SK-N-SH (cell line): Measurements from ENCODE around the gene RILP. TPM values are rescaled to one million over a fixed set of nuclear protein-coding genes. Genes with fewer than 3 reads are reported as not detected.
A peak's percentile ranks its signal among the peaks of the same experiment; 100 is the strongest.

Source experiments
- CTCF ChIA-PET: fragments of 300-600, 350-600 bp; formaldehyde crosslinking; extraction: SDS; loops from one replicate; lab custom pipeline; 2021; lab: Yijun Ruan, JAX
- POLR2A ChIA-PET: fragments of 350-600 bp; sonication (Branson Sonifier 250); formaldehyde crosslinking; extraction: SDS; loops from one replicate; lab custom pipeline; 2020; ENCODE audit warnings: antibody characterized with exemption, inconsistent platforms; lab: Yijun Ruan, JAX
- DNase-seq: peaks from one replicate; pipeline ENCODE4 v3.0.0; 2012
- H2AFZ ChIP-seq: fragments of 200-600 bp; sonication (generic); 2 replicates; pipeline ENCODE4 v1.8.1; 2016; ENCODE audit warnings: antibody characterized with exemption, mild to moderate bottlenecking, low read depth
- H3F3A ChIP-seq: fragments of 200-600 bp; sonication (generic); replicated peaks from 2 replicates; pipeline ENCODE3; 2016; ENCODE audit warnings: antibody characterized with exemption, mild to moderate bottlenecking; ENCODE audit not compliant: insufficient read depth
- H3K27ac ChIP-seq, 2 experiments: fragments of 200-500 bp in 1 of 2; fragments of 200-600 bp in 1 of 2; sonication (Bioruptor generic) in 1 of 2; sonication (generic), shearing (Covaris generic) in 1 of 2; 2 replicates each; pipeline versions ENCODE4 v1.5.1 to v1.6.1; 2014 to 2016; ENCODE audit warnings: low read depth in 2 of 2, inconsistent platforms in 1 of 2, low read length in 1 of 2, mild to moderate bottlenecking in 1 of 2, mixed read lengths in 1 of 2
- H3K27me3 ChIP-seq: fragments of 200-600 bp; sonication (generic), shearing (Covaris generic); 2 replicates; pipeline ENCODE4 v1.6.1; 2016; ENCODE audit warnings: mixed run types; ENCODE audit not compliant: insufficient read depth
- H3K36me3 ChIP-seq, 2 experiments: fragments of 200-500 bp in 1 of 2; fragments of 200-600 bp in 1 of 2; sonication (Bioruptor generic) in 1 of 2; sonication (generic) in 1 of 2; replicated peaks in 1 of 2; 2 replicates each; pipeline versions ENCODE3 to v1.5.1; 2014 to 2016; ENCODE audit warnings: low read length in 1 of 2, mild to moderate bottlenecking in 1 of 2; ENCODE audit not compliant: insufficient read depth in 2 of 2, control insufficient read depth in 1 of 2
- H3K4me1 ChIP-seq, 2 experiments: fragments of 200-500 bp in 1 of 2; fragments of 200-600 bp in 1 of 2; sonication (Bioruptor generic) in 1 of 2; sonication (generic), shearing (Covaris generic) in 1 of 2; 2 replicates each; pipeline versions ENCODE4 v1.5.1 to v1.6.1; 2014 to 2016; ENCODE audit warnings: low read depth in 1 of 2, low read length in 1 of 2, mixed run types in 1 of 2; ENCODE audit not compliant: insufficient read depth in 2 of 2, control insufficient read depth in 1 of 2
- H3K4me2 ChIP-seq: fragments of 200-600 bp; sonication (generic), shearing (Covaris generic); 2 replicates; pipeline ENCODE4 v1.6.1; 2017; ENCODE audit warnings: mixed run types
- H3K4me3 ChIP-seq, 2 experiments: fragments of 200-500 bp in 1 of 2; fragments of 200-600 bp in 1 of 2; sonication (Bioruptor generic) in 1 of 2; sonication (generic), shearing (Covaris generic) in 1 of 2; 2 replicates each; pipeline versions ENCODE4 v1.5.1 to v1.8.1; 2014 to 2016; ENCODE audit warnings: low read depth in 2 of 2, inconsistent platforms in 1 of 2, low read length in 1 of 2, mild to moderate bottlenecking in 1 of 2, mixed read lengths in 1 of 2, moderate library complexity in 1 of 2
- H3K79me2 ChIP-seq: fragments of 200-600 bp; sonication (generic); 2 replicates; pipeline ENCODE4 v1.8.1; 2017; ENCODE audit warnings: mild to moderate bottlenecking; ENCODE audit not compliant: insufficient read depth
- H3K9ac ChIP-seq: fragments of 200-600 bp; sonication (generic); 2 replicates; pipeline ENCODE4 v1.6.1; 2017; ENCODE audit warnings: mixed run types
- H3K9me2 ChIP-seq: fragments of 200-600 bp; sonication (generic); 2 replicates; pipeline ENCODE4 v1.6.1; 2017; ENCODE audit warnings: mixed run types
- H3K9me3 ChIP-seq: fragments of 200-600 bp; sonication (generic); 2 replicates; pipeline ENCODE4 v1.6.1; 2017; ENCODE audit warnings: mixed run types, mild to moderate bottlenecking, moderate library complexity
- H4K20me1 ChIP-seq: fragments of 200-600 bp; sonication (generic); 2 replicates; pipeline ENCODE4 v1.6.1; 2017; ENCODE audit warnings: mild to moderate bottlenecking, mixed run types; ENCODE audit not compliant: insufficient read depth
- CHD2 ChIP-seq: fragments of 150-350 bp; IDR thresholded peaks from 2 replicates; pipeline ENCODE4 v1.6.1; 2018; ENCODE audit warnings: low read length; ENCODE audit not compliant: partially characterized antibody
- EP300 ChIP-seq, 2 experiments: IDR thresholded peaks; 2 replicates each; pipeline versions ENCODE4 v1.4.0 to v1.6.1; 2012; ENCODE audit warnings: borderline replicate concordance in 1 of 2, low read depth in 1 of 2, low read length in 1 of 2
- NFIC ChIP-seq: IDR thresholded peaks from 2 replicates; pipeline ENCODE4 v1.4.0; 2012; ENCODE audit warnings: borderline replicate concordance
- NRF1 ChIP-seq: IDR thresholded peaks from 2 replicates; pipeline ENCODE4 v1.6.1; 2012; ENCODE audit warnings: low read depth, mild to moderate bottlenecking, low read length
- POLR2AphosphoS5 ChIP-seq: IDR thresholded peaks from 2 replicates; pipeline ENCODE4 v1.6.1; 2012; ENCODE audit warnings: low read depth, low read length
- RAD21 ChIP-seq: IDR thresholded peaks from 2 replicates; pipeline ENCODE4 v1.6.1; 2012; ENCODE audit warnings: mild to moderate bottlenecking, low read length
- RCOR1 ChIP-seq: fragments of 150-350 bp; IDR thresholded peaks from 2 replicates; pipeline ENCODE4 v1.6.1; 2017; ENCODE audit warnings: antibody characterized with exemption, low read length
- RXRA ChIP-seq: IDR thresholded peaks from 2 replicates; pipeline ENCODE4 v1.4.0; 2012; ENCODE audit warnings: low read depth, mild to moderate bottlenecking, borderline replicate concordance
- SMC3 ChIP-seq: IDR thresholded peaks from 2 replicates; pipeline ENCODE4 v1.6.1; 2012; ENCODE audit warnings: low read depth, low read length, improper control_type of control experiment
- TEAD4 ChIP-seq: IDR thresholded peaks from 2 replicates; pipeline ENCODE4 v1.4.0; 2012; ENCODE audit warnings: mild to moderate bottlenecking, borderline replicate concordance; ENCODE audit not compliant: insufficient read depth
- WGBS: methylation state at CpG from one replicate; pipeline ENCODE4 v1.1.6; 2017; ENCODE audit warnings: low lambda C conversion rate; 5-methylcytosine and 5-hydroxymethylcytosine counted together
- polyA plus RNA-seq, 3 experiments: library from polyadenylated mRNA; depleted of rRNA; stranded (reverse); fragments of >200 nt; gene quantifications; 2 replicates each; pipeline ENCODE4 v1.2.3, GENCODE V29; 2012
- TF ChIP-seq, protein P1 (sequence below): fragments of 200-600 bp; sonication (generic); IDR thresholded peaks from 2 replicates; pipeline ENCODE4 v1.6.1; 2017; ENCODE audit warnings: antibody characterized with exemption, mild to moderate bottlenecking, moderate library complexity
- TF ChIP-seq, protein P2 (sequence below): IDR thresholded peaks from 2 replicates; pipeline ENCODE4 v1.6.1; 2012; ENCODE audit warnings: mild to moderate bottlenecking, low read depth, low read length, moderate library complexity
- TF ChIP-seq, protein P3 (sequence below): fragments of 150-350 bp; IDR thresholded peaks from 2 replicates; pipeline ENCODE4 v1.6.1; 2017; ENCODE audit warnings: antibody characterized with exemption, low read length, low read depth, borderline replicate concordance

Gene RILP
- polyA plus RNA-seq, 1 of the 3 experiments (the other 2 are of a cell fraction) = 3.8 TPM

DNA sequence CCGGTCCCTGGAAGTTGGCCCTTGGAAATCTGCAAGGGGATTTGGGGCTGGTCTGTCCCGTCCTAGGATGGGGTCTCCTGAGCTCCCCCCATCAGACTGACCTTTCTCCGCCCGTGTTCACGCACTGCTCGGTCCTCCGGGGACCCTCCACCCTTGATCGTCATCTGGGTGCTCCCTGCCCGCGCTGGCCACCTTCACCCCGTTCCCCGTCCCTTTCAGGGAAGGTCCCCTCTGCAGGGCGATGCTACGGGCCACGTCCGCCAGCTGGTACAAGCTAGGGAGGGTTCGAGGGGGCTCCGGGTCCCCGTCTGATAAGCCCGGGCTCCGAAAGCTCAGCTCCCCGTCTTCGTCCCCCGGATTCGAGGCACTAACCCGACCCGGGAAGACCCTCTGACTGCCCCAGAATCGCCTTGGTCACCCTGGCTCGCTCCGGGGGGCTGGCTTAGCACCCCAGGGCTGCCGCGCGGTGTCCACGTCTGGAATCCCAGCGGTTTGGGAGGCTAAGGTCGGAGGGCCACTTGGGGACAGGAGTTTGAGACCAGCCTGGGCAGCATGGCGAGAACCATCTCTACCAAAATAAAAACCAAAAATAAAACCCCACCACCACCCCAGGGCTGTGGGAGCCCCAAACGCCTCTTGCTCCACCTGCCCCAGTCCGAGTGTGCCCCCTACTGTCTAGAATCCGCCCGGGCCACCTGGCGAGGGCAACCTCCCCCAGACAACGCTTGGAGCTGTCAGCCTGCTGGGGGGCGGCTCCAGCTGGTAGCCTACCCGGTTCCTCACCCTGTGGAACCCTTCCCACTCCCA, 20.0 kb downstream of the RILP start:
- Histone ChIP-seq H2AFZ (peak overlapping the region; percentile 88), H3K36me3 (no peaks in the 10 kb centered on the region), H4K20me1 (no peaks in the 10 kb centered on the region), H3K9me3 (no peaks in the 10 kb centered on the region), H3K27me3 (no peaks in the 10 kb centered on the region), H3K4me2 (peak overlapping the region; percentile 99), H3K79me2 (no peaks in the 10 kb centered on the region), H3K27ac (peak overlapping the region; percentile 80 to 95), H3F3A (no peaks in the 10 kb centered on the region), H3K4me1 (peaks cover 3 to 13% of the 10 kb centered on the region in 2 experiments; a peak in 2 of 4 replicates), H3K9ac (peak overlapping the region; percentile 93), H3K9me2 (no peaks in the 10 kb centered on the region), H3K4me3 (peak overlapping the region; percentile 84 to 96)
- peak; percentile 65 for DNase-seq
- CTCF ChIA-PET = interaction anchor here (0.6 to 4.0 kb wide), 12 partner anchors 11 to 361 kb away, joined by 3 to 42 read pairs (median 4); partner anchors contain the start of genes RILP, SCARF1 and WDR81
- 6% methylated on average over 38 of the region's 45 CpGs for WGBS
- TF ChIP-seq, protein P1, sequence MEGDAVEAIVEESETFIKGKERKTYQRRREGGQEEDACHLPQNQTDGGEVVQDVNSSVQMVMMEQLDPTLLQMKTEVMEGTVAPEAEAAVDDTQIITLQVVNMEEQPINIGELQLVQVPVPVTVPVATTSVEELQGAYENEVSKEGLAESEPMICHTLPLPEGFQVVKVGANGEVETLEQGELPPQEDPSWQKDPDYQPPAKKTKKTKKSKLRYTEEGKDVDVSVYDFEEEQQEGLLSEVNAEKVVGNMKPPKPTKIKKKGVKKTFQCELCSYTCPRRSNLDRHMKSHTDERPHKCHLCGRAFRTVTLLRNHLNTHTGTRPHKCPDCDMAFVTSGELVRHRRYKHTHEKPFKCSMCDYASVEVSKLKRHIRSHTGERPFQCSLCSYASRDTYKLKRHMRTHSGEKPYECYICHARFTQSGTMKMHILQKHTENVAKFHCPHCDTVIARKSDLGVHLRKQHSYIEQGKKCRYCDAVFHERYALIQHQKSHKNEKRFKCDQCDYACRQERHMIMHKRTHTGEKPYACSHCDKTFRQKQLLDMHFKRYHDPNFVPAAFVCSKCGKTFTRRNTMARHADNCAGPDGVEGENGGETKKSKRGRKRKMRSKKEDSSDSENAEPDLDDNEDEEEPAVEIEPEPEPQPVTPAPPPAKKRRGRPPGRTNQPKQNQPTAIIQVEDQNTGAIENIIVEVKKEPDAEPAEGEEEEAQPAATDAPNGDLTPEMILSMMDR = peak; percentile 56
- peak; percentile 45 for TF ChIP-seq RAD21
- peak; percentile 35; the same call in 1 of the 2 replicates for TF ChIP-seq SMC3
- TF ChIP-seq, protein P2, sequence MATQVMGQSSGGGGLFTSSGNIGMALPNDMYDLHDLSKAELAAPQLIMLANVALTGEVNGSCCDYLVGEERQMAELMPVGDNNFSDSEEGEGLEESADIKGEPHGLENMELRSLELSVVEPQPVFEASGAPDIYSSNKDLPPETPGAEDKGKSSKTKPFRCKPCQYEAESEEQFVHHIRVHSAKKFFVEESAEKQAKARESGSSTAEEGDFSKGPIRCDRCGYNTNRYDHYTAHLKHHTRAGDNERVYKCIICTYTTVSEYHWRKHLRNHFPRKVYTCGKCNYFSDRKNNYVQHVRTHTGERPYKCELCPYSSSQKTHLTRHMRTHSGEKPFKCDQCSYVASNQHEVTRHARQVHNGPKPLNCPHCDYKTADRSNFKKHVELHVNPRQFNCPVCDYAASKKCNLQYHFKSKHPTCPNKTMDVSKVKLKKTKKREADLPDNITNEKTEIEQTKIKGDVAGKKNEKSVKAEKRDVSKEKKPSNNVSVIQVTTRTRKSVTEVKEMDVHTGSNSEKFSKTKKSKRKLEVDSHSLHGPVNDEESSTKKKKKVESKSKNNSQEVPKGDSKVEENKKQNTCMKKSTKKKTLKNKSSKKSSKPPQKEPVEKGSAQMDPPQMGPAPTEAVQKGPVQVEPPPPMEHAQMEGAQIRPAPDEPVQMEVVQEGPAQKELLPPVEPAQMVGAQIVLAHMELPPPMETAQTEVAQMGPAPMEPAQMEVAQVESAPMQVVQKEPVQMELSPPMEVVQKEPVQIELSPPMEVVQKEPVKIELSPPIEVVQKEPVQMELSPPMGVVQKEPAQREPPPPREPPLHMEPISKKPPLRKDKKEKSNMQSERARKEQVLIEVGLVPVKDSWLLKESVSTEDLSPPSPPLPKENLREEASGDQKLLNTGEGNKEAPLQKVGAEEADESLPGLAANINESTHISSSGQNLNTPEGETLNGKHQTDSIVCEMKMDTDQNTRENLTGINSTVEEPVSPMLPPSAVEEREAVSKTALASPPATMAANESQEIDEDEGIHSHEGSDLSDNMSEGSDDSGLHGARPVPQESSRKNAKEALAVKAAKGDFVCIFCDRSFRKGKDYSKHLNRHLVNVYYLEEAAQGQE = no peak
- POLR2A ChIA-PET = interaction anchor here (0.8 to 2.2 kb wide), 5 partner anchors 9 to 56 kb away, joined by 3 to 12 read pairs (median 5); partner anchors contain the start of gene RILP

DNA sequence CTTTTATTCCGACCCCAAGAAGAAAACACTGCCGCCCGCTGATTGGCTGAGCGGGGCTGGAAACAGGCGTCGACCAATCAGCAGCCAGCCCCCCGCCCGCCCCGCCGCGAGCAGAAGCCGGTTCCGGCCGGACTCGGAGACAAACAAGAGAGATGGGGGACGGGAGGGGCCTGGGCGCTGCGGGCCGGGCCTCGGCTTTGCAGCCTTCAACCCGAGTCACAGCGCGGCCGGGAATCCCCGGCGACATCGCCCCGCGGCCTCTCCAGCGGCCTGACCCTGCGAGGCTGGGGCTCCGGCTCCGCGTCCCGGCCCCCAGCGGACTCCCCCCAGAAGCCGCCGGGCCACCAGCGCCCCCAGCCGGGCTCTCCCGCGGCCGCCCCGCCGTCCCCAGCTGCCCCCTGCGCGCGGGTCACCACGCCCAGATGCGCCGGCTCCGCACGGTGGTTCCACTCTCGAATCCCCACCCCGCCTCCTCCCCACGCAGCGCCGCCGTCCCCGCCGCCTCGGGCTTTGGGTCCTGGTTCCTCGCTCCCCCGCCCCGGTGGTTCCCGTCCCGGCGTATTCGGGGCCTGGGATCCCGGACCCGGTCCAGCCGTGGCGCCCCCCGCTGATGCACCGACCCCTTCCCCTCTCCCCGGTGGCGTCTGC, 20.7 kb downstream of the RILP start:
- Histone ChIP-seq H2AFZ (peak overlapping the region; percentile 88), H3K4me3 (peak overlapping the region; percentile 84 to 96), H3K27ac (peak overlapping the region; percentile 80 to 95), H3F3A (no peaks in the 10 kb centered on the region), H3K27me3 (no peaks in the 10 kb centered on the region), H3K9me2 (no peaks in the 10 kb centered on the region), H3K4me1 (peaks cover 3 to 13% of the 10 kb centered on the region in 2 experiments; a peak in 2 of 4 replicates), H3K9ac (peak overlapping the region; percentile 93), H3K9me3 (no peaks in the 10 kb centered on the region), H4K20me1 (no peaks in the 10 kb centered on the region), H3K36me3 (no peaks in the 10 kb centered on the region), H3K79me2 (no peaks in the 10 kb centered on the region), H3K4me2 (peak overlapping the region; percentile 99)
- peak; percentile 99 for DNase-seq
- 2% methylated on average over 40 of the region's 77 CpGs for WGBS
- ChIA-PET CTCF (interaction anchor here (0.6 to 4.0 kb wide), 13 partner anchors 11 to 360 kb away, joined by 3 to 42 read pairs (median 4); partner anchors contain the start of genes RILP, SCARF1 and WDR81), POLR2A (interaction anchor here (0.8 to 2.2 kb wide), 5 partner anchors 9 to 141 kb away, joined by 3 to 12 read pairs (median 5); partner anchors contain the start of gene RILP)
- TF ChIP-seq RXRA = no peak
- peak; percentile 39; the same call in 1 of the 2 replicates for TF ChIP-seq POLR2AphosphoS5
- TF ChIP-seq RAD21 = peak; percentile 22; the same call in 1 of the 2 replicates
- peak; percentile 49 for TF ChIP-seq NRF1
- no peak for TF ChIP-seq TEAD4
- no peak for TF ChIP-seq NFIC
- TF ChIP-seq, protein P1 = peak; percentile 54
- TF ChIP-seq, protein P3, sequence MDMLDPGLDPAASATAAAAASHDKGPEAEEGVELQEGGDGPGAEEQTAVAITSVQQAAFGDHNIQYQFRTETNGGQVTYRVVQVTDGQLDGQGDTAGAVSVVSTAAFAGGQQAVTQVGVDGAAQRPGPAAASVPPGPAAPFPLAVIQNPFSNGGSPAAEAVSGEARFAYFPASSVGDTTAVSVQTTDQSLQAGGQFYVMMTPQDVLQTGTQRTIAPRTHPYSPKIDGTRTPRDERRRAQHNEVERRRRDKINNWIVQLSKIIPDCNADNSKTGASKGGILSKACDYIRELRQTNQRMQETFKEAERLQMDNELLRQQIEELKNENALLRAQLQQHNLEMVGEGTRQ = no peak
- peak; percentile 75 for TF ChIP-seq RCOR1
- TF ChIP-seq SMC3 = peak; percentile 42
- peak in 1 of 2 experiments; percentile 50; a peak in 2 of 4 replicates for TF ChIP-seq EP300 (IDR thresholded peaks at IDR 0.05; ENCODE audit: borderline replicate concordance in 1 of 2, low read depth in 1 of 2, low read length in 1 of 2)
- TF ChIP-seq CHD2 = peak; percentile 25
